GM19455 (cell line): ENCODE measurements around the gene PIM2.
"Not testable (repeated sequence)": the region's sequence is repeated elsewhere in the genome, so short reads cannot be mapped to it uniquely, and the experiment has no call there.

ENCODE experiments used
- ATAC-seq: cut with Tn5 transposase; IDR thresholded peaks from one replicate; pipeline ENCODE4 v1.9.1; 2021; ENCODE audit not compliant: unreplicated experiment

Gene PIM2

GRCh38 chrX:48876944-48877343 lies 41.9 kb downstream of the PIM2 start:
- ATAC-seq = not testable (repeated sequence)

- ATAC-seq = not testable (repeated sequence)
Observed at GRCh38 chrX:48872017-48872416, 46.8 kb downstream of the PIM2 start.

GRCh38 chrX:48864210-48864609 lies 54.6 kb downstream of the PIM2 start:
- no peak for ATAC-seq
